GM18951 (cell line): Measurements from ENCODE around the gene ZNF669.

Experiments used
- POLR2A ChIP-seq: IDR thresholded peaks from 4 replicates; pipeline ENCODE4 v1.6.1; 2011; ENCODE audit warnings: mild to moderate bottlenecking; ENCODE audit not compliant: insufficient read length, insufficient read depth; ENCODE audit errors: extremely low read depth
- in situ Hi-C: fragments of 300-500 bp; cut with MboI; formaldehyde crosslinking; loops from one replicate; pipeline ENCODE4 v1.12.0; 2022; ENCODE audit warnings: low sequenced_read_pairs, mixed read lengths, inconsistent platforms; ENCODE audit not compliant: unreplicated experiment

The ZNF669 gene

DNA sequence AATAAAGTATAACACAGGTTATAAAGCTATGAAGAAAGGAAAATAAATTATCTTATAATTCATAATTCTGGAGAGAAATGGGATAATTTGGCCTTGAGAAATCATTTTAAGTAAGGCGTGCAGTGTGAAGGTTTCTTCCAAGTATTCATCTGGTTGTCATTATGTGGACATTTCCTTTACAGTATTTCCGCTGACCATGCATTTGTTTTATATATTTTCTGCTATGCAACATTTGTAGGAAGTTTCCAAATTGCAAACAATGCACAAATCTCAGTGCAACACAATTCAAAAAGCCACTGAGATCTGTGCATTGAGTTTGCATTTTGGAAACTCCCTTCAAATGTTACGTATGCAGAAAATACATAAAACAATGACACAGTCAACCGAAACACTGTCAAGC is 43.4 kb downstream of the ZNF669 start:
- TF ChIP-seq POLR2A, result no peak
- in situ Hi-C loops, result no loop called here

DNA sequence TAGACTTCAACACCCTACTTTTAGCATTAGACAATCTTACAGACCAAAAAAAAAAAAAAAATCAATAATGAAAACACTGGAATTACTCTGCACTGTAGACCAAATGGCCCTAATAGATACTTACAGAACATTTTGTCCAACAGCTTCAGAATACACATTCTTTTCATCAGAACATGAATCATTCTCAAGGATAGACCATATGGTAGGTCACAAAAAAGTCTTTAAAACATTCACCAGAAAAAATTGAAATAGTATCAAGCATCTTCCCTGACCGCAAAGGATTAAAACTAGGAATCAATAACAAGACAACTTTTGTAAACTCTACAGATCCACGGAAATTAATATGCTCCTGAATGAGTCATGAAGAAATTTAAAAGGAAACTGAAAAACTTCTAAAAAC is 48.1 kb downstream of the ZNF669 start:
- in situ Hi-C loops, result no loop called here
- no peak for TF ChIP-seq POLR2A

DNA sequence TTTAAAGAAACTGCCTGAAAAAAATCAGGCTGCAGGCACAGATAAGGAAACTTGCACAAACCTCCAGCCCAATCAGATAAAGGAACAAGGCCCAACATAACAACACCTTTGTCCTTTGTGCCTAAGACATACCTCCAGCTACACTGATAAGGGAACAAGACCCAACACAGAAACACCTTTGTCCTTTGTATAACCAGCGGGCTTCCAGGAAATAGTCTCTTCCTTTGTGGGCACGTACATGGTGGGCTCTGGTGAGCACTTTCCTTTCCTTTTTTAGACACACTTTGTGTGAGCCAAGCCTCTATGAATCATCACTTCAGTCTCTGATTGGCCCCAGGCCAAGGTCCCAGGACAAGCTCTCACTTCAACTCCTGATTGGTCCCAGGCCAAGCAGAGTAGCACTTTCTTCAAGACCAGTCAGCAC is 49.2 kb downstream of the ZNF669 start:
- in situ Hi-C loops, result no loop called here
- TF ChIP-seq POLR2A, result no peak
